ENCODE results near the gene KIF1A.
"Not testable (repeated sequence)": the region's sequence is repeated elsewhere in the genome, so short reads cannot be mapped to it uniquely, and the experiment has no call there.

Gene KIF1A

DNA sequence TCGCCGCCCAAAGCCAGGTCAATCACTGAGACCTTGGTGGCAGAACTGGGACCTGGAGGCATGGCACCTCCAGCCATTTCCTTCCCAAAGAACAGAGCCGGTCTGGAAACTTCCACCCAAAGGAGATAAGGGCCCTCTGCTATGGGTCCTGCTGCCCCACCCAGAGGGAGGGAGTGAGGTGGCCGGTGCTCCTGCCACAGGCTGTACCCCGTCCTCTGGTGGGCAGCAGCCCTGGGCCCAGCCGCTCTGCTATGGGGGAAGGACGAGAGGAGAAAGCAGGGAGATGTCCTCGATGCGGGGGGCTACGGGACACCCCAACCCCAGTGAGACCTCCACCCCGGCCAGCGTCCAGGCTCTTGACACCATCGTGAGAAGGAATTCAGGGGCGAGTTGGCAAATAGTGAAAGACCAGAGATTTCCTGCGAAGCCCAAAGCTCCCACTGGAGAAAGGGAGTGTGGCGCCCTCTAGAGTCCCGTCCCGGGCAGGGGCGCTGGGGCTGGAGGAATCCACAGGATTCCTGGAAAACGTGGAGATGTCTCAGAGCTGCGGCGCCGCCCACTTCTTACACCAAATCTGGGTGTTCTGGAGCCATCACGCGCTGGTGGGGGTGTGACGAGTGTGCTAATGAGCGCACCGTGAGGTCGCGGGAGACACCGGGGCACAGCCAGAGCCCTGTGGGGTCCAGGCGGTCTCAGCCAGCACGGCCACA is 121.0 kb downstream of the KIF1A start:
- not testable (repeated sequence) for H3K4me1 ChIP-seq (ENCODE audit: control insufficient read depth, insufficient read depth, low read length); H3K9ac ChIP-seq (ENCODE audit: low read length); H3K4me3 ChIP-seq (ENCODE audit: low read length); H3K27me3 ChIP-seq (ENCODE audit: control insufficient read depth, insufficient read depth, low read length); H3K36me3 ChIP-seq (ENCODE audit: control insufficient read depth, insufficient read depth, low read length); H3K9me3 ChIP-seq (ENCODE audit: control insufficient read depth, low read length)

DNA sequence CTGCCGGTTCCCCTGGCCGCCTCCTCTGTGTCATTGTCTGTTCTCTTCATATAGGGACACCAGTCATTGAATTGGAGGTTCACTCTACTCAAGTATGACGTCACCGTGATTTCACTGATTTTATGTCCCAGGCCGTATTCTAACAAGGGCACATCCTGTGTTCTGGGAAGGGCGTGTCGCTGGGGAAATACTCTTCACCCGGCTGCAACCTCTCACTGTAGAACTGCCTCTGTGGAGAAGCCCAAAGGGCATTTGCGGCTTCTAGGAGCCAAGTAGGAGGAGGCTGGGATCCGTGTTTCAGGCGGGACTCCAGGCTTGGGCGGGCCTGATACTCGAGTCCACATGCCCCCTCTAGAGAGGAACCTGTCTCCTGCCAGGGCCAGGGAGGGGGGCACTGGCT is 123.5 kb downstream of the KIF1A start:
- H3K27me3 ChIP-seq (ENCODE audit: control insufficient read depth, insufficient read depth, low read length); H3K4me1 ChIP-seq (ENCODE audit: control insufficient read depth, insufficient read depth, low read length); H3K9me3 ChIP-seq (ENCODE audit: control insufficient read depth, low read length); H3K36me3 ChIP-seq (ENCODE audit: control insufficient read depth, insufficient read depth, low read length); H3K4me3 ChIP-seq (ENCODE audit: low read length); H3K9ac ChIP-seq (ENCODE audit: low read length): not testable (repeated sequence)

GRCh38 chr2:240695593-240695992 is 124.4 kb downstream of the KIF1A start:
- H3K36me3 ChIP-seq (ENCODE audit: control insufficient read depth, insufficient read depth, low read length); H3K4me3 ChIP-seq (ENCODE audit: low read length); H3K4me1 ChIP-seq (ENCODE audit: control insufficient read depth, insufficient read depth, low read length); H3K9ac ChIP-seq (ENCODE audit: low read length); H3K27me3 ChIP-seq (ENCODE audit: control insufficient read depth, insufficient read depth, low read length); H3K9me3 ChIP-seq (ENCODE audit: control insufficient read depth, low read length): not testable (repeated sequence)

- not testable (repeated sequence) for H3K9me3 ChIP-seq (ENCODE audit: control insufficient read depth, low read length); H3K4me3 ChIP-seq (ENCODE audit: low read length); H3K4me1 ChIP-seq (ENCODE audit: control insufficient read depth, insufficient read depth, low read length); H3K27me3 ChIP-seq (ENCODE audit: control insufficient read depth, insufficient read depth, low read length); H3K9ac ChIP-seq (ENCODE audit: low read length); H3K36me3 ChIP-seq (ENCODE audit: control insufficient read depth, insufficient read depth, low read length)
These were observed 125.7 kb downstream of the KIF1A start for GRCh38 chr2:240694304-240694703.

GRCh38 chr2:240692583-240693561 is 127.1 kb downstream of the KIF1A start:
- not testable (repeated sequence) for H3K9ac ChIP-seq (ENCODE audit: low read length); H3K27me3 ChIP-seq (ENCODE audit: control insufficient read depth, insufficient read depth, low read length); H3K36me3 ChIP-seq (ENCODE audit: control insufficient read depth, insufficient read depth, low read length); H3K4me1 ChIP-seq (ENCODE audit: control insufficient read depth, insufficient read depth, low read length); H3K4me3 ChIP-seq (ENCODE audit: low read length); H3K9me3 ChIP-seq (ENCODE audit: control insufficient read depth, low read length)

DNA sequence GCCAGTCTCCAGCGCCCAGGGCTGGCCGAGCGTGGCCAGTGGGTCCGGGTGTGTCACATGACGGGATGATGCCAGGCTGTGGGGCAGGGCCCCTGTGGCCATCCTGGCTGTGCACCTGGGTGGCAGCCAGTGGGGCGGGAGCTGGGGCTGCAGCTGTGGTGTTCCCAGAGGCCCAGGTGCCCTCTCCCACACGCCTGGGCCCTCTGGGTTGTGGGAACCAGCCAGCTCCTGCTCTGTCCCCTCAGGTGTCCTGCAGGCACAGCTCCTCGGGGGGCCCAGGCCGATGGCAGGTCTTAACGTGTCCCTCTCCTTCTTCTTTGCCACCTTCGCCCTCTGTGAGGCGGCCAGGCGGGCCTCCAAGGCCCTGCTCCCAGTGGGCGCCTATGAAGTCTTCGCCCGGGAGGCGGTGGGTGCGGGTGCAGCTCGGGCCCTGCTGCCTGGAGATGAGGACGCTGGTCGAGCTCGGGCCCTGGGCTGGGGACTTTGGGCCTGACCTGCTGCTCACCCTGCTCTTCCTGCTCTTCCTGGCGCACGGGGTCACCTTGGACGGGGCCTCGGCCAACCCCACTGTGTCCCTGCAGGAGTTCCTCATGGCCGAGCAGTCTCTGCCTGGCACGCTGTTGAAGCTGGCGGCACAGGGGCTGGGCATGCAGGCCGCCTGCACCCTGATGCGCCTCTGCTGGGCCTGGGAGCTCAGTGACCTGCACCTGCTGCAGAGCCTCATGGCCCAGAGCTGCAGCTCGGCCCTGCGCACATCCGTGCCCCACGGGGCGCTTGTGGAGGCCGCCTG is 128.2 kb downstream of the KIF1A start, which contains the start of gene AQP12A:
TSS of gene AQP12A (plus strand) at position 236 of the 790 bp plus-strand sequence. CDS start at position 284, 48 bp downstream.
- H3K9ac ChIP-seq (ENCODE audit: low read length); H3K27me3 ChIP-seq (ENCODE audit: control insufficient read depth, insufficient read depth, low read length); H3K9me3 ChIP-seq (ENCODE audit: control insufficient read depth, low read length); H3K4me3 ChIP-seq (ENCODE audit: low read length); H3K36me3 ChIP-seq (ENCODE audit: control insufficient read depth, insufficient read depth, low read length); H3K4me1 ChIP-seq (ENCODE audit: control insufficient read depth, insufficient read depth, low read length): not testable (repeated sequence)

- H3K36me3 ChIP-seq (ENCODE audit: control insufficient read depth, insufficient read depth, low read length); H3K9ac ChIP-seq (ENCODE audit: low read length); H3K4me1 ChIP-seq (ENCODE audit: control insufficient read depth, insufficient read depth, low read length); H3K27me3 ChIP-seq (ENCODE audit: control insufficient read depth, insufficient read depth, low read length); H3K4me3 ChIP-seq (ENCODE audit: low read length); H3K9me3 ChIP-seq (ENCODE audit: control insufficient read depth, low read length): not testable (repeated sequence)
These were observed 129.0 kb downstream of the KIF1A start for GRCh38 chr2:240691075-240691427.

- H3K9me3 ChIP-seq (ENCODE audit: control insufficient read depth, low read length); H3K27me3 ChIP-seq (ENCODE audit: control insufficient read depth, insufficient read depth, low read length); H3K9ac ChIP-seq (ENCODE audit: low read length); H3K36me3 ChIP-seq (ENCODE audit: control insufficient read depth, insufficient read depth, low read length); H3K4me3 ChIP-seq (ENCODE audit: low read length); H3K4me1 ChIP-seq (ENCODE audit: control insufficient read depth, insufficient read depth, low read length): not testable (repeated sequence)
These were observed 129.5 kb downstream of the KIF1A start for GRCh38 chr2:240690421-240691074.

DNA sequence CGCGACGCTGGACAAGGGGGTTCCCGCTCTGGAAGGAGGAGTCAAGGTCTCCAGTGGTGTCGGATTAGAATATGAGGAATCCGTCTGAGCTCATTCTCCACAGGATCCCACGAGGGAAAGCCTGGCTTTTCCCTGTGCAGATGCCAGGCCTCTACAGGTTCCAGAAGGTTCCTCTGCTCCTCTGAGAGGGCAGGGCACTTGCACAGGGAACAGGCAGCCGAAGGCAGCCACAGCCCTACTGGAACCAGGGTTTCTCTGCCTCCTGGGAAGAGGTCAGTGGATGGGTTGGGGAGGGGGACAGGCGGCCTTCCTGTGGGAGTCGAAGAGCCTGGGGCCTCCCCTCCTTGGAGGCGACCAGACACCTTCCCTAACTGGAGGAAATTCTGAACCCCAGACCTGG is 130.0 kb downstream of the KIF1A start:
- Histone ChIP-seq H3K9ac (ENCODE audit: low read length) (no peak overlapping the region), H3K4me3 (ENCODE audit: low read length) (no peak overlapping the region)

DNA sequence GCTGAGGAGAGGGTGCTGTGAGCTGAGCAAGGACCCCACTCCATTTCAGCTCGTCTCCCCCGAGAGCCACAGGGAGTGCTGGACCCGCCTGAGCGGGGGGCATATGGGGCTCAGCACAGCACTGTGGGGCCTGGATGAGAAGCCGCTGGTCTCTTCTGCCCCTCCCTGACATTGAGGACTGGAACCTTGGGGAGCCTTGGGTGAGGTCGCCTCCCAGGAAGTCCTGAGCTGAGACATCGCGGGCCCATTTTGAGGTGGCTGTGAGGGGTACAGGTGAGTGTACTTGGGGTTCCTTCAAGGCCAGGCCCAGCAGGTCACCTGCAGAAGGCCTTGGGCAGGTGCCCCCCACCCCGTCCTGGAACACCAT is 131.5 kb downstream of the KIF1A start:
- Histone ChIP-seq H3K4me1 (ENCODE audit: control insufficient read depth, insufficient read depth, low read length) (peaks cover 6% of the 10 kb centered on the region), H3K9ac (ENCODE audit: low read length) (no peak overlapping the region), H3K36me3 (ENCODE audit: control insufficient read depth, insufficient read depth, low read length) (no peaks in the 10 kb centered on the region), H3K9me3 (ENCODE audit: control insufficient read depth, low read length) (no peaks in the 10 kb centered on the region), H3K4me3 (ENCODE audit: low read length) (no peak overlapping the region), H3K27me3 (ENCODE audit: control insufficient read depth, insufficient read depth, low read length) (no peaks in the 10 kb centered on the region)

More for the DNA sequence above, 130.0 kb downstream of the KIF1A start:
- H3K36me3 ChIP-seq (ENCODE audit: control insufficient read depth, insufficient read depth, low read length) = no peaks in the 10 kb centered on the region
- no peaks in the 10 kb centered on the region for H3K27me3 ChIP-seq (ENCODE audit: control insufficient read depth, insufficient read depth, low read length)
- peaks cover 6% of the 10 kb centered on the region for H3K4me1 ChIP-seq (ENCODE audit: control insufficient read depth, insufficient read depth, low read length)
- H3K9me3 ChIP-seq (ENCODE audit: control insufficient read depth, low read length) = no peaks in the 10 kb centered on the region

GRCh38 chr2:240687741-240688552 is 132.1 kb downstream of the KIF1A start:
- H3K4me3 ChIP-seq (ENCODE audit: low read length) = no peak overlapping the region
- no peaks in the 10 kb centered on the region for H3K27me3 ChIP-seq (ENCODE audit: control insufficient read depth, insufficient read depth, low read length)
- H3K9me3 ChIP-seq (ENCODE audit: control insufficient read depth, low read length) = no peaks in the 10 kb centered on the region
- no peak overlapping the region for H3K9ac ChIP-seq (ENCODE audit: low read length)
- peaks cover 6% of the 10 kb centered on the region for H3K4me1 ChIP-seq (ENCODE audit: control insufficient read depth, insufficient read depth, low read length)
- no peaks in the 10 kb centered on the region for H3K36me3 ChIP-seq (ENCODE audit: control insufficient read depth, insufficient read depth, low read length)
